ENCODE data around the gene LSP1.

DNA sequence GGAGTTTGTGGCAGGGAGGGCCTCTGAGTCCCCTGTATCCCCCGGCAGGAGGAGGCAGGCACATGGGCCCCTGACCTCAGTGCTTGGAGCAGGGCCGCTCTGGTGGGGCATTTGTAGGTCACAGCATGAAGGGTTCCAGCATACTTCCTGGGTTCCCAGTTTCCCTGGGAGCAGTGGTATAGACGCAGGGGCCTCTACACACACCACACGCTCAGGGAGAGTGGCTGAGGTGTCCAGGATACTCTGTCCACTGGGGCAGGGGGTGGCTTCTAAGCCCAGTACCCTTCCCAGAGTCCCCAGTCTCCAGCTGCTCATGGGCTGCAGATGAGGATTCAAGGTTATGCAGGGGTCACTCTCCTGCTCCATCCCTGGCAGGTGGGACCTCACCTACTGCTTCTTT is 6.1 kb downstream of the LSP1 start:
- TF ChIP-seq, protein P1, sequence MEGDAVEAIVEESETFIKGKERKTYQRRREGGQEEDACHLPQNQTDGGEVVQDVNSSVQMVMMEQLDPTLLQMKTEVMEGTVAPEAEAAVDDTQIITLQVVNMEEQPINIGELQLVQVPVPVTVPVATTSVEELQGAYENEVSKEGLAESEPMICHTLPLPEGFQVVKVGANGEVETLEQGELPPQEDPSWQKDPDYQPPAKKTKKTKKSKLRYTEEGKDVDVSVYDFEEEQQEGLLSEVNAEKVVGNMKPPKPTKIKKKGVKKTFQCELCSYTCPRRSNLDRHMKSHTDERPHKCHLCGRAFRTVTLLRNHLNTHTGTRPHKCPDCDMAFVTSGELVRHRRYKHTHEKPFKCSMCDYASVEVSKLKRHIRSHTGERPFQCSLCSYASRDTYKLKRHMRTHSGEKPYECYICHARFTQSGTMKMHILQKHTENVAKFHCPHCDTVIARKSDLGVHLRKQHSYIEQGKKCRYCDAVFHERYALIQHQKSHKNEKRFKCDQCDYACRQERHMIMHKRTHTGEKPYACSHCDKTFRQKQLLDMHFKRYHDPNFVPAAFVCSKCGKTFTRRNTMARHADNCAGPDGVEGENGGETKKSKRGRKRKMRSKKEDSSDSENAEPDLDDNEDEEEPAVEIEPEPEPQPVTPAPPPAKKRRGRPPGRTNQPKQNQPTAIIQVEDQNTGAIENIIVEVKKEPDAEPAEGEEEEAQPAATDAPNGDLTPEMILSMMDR (IDR thresholded peaks at IDR 0.05; ENCODE audit: poor library complexity), result no peak
- TF ChIP-seq EZH2phosphoT487 (IDR thresholded peaks at IDR 0.05; ENCODE audit: low read depth, severe bottlenecking, unreplicated experiment), result no peak
